ENCODE results near the gene SGPL1.

SGPL1 gene

DNA sequence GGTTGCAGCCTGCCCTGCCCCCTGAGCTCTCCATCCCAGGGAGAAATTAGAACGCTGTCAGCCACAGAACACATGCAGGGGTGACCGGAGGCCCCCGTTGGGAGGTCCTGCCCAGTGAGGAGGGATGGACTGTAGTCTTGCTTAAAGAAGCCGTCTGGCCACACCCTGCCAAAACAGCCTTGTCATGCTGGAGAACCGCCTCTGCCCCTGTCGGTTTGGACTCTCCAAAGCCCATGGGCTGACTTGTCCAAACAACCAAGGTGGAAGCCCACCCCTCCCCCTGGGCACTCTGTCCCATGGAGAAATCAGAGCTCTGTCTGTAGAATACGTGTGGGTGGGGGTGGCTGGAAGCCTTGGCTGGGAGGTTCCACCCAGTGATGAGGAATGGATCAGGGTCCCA is 17.9 kb upstream of the SGPL1 start:
- H3K27me3 ChIP-seq (replicated peaks; ENCODE audit: control insufficient read depth, insufficient read depth, low read length, poor library complexity, severe bottlenecking) = no peaks in the 10 kb centered on the region
- H3K9me3 ChIP-seq (ENCODE audit: control insufficient read depth, low read length) = no peaks in the 10 kb centered on the region
- H3K4me1 ChIP-seq (ENCODE audit: control insufficient read depth, insufficient read depth, low read length, poor library complexity, severe bottlenecking) = no peaks in the 10 kb centered on the region
- no peak overlapping the region for H3K27ac ChIP-seq (ENCODE audit: insufficient read depth, low read length, poor library complexity, severe bottlenecking)
- DNase-seq = no peak
- H3K4me3 ChIP-seq (ENCODE audit: insufficient read depth, low read depth, low read length, poor library complexity, severe bottlenecking) = no peak overlapping the region
- H3K36me3 ChIP-seq (ENCODE audit: control insufficient read depth, insufficient read depth, low read length) = no peaks in the 10 kb centered on the region

- Histone ChIP-seq H3K27ac (ENCODE audit: insufficient read depth, low read length, poor library complexity, severe bottlenecking) (no peak overlapping the region), H3K9me3 (ENCODE audit: control insufficient read depth, low read length) (no peaks in the 10 kb centered on the region), H3K4me3 (ENCODE audit: insufficient read depth, low read depth, low read length, poor library complexity, severe bottlenecking) (no peak overlapping the region), H3K36me3 (ENCODE audit: control insufficient read depth, insufficient read depth, low read length) (no peaks in the 10 kb centered on the region), H3K27me3 (replicated peaks; ENCODE audit: control insufficient read depth, insufficient read depth, low read length, poor library complexity, severe bottlenecking) (no peaks in the 10 kb centered on the region), H3K4me1 (ENCODE audit: control insufficient read depth, insufficient read depth, low read length, poor library complexity, severe bottlenecking) (no peaks in the 10 kb centered on the region)
- no peak for DNase-seq
Measured at GRCh38 chr10:70799124-70799523, 16.6 kb upstream of the SGPL1 start.

- DNase-seq = no peak
- H3K4me3 ChIP-seq (ENCODE audit: insufficient read depth, low read depth, low read length, poor library complexity, severe bottlenecking) = no peak overlapping the region
Measured at GRCh38 chr10:70801854-70802253, 13.9 kb upstream of the SGPL1 start.

GRCh38 chr10:70803775-70804420 is 11.8 kb upstream of the SGPL1 start:
- H3K27ac ChIP-seq (ENCODE audit: insufficient read depth, low read length, poor library complexity, severe bottlenecking) = no peak overlapping the region
- H3K27me3 ChIP-seq (replicated peaks; ENCODE audit: control insufficient read depth, insufficient read depth, low read length, poor library complexity, severe bottlenecking) = no peaks in the 10 kb centered on the region
- H3K4me1 ChIP-seq (ENCODE audit: control insufficient read depth, insufficient read depth, low read length, poor library complexity, severe bottlenecking) = no peaks in the 10 kb centered on the region
- no peaks in the 10 kb centered on the region for H3K36me3 ChIP-seq (ENCODE audit: control insufficient read depth, insufficient read depth, low read length)
- H3K9me3 ChIP-seq (ENCODE audit: control insufficient read depth, low read length) = no peaks in the 10 kb centered on the region
- no peak for DNase-seq
- no peak overlapping the region for H3K4me3 ChIP-seq (ENCODE audit: insufficient read depth, low read depth, low read length, poor library complexity, severe bottlenecking)

More at GRCh38 chr10:70801854-70802253, 13.9 kb upstream of the SGPL1 start:
- Histone ChIP-seq H3K27me3 (replicated peaks; ENCODE audit: control insufficient read depth, insufficient read depth, low read length, poor library complexity, severe bottlenecking) (no peaks in the 10 kb centered on the region), H3K4me1 (ENCODE audit: control insufficient read depth, insufficient read depth, low read length, poor library complexity, severe bottlenecking) (no peaks in the 10 kb centered on the region), H3K36me3 (ENCODE audit: control insufficient read depth, insufficient read depth, low read length) (no peaks in the 10 kb centered on the region), H3K9me3 (ENCODE audit: control insufficient read depth, low read length) (no peaks in the 10 kb centered on the region), H3K27ac (ENCODE audit: insufficient read depth, low read length, poor library complexity, severe bottlenecking) (no peak overlapping the region)

DNA sequence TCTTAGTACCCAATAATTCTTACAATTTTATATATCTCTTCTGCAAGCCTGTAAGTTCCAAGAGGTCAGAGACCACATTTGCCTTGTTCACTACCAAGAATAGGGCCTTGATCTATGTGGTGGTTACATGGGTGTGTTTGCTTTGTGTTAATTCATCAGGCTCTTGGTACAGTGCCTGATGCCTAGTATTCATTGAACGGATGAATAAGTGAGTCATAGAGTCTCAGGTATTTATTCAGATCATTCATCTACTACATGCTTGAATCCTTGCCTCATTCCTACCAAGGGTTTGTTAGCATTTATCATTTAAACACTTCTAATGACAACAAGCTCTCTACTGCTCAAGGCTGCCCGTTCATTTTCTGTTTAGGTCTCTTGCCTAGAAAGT is 11.3 kb upstream of the SGPL1 start:
- Histone ChIP-seq H3K27me3 (replicated peaks; ENCODE audit: control insufficient read depth, insufficient read depth, low read length, poor library complexity, severe bottlenecking) (no peaks in the 10 kb centered on the region), H3K4me3 (ENCODE audit: insufficient read depth, low read depth, low read length, poor library complexity, severe bottlenecking) (no peak overlapping the region), H3K36me3 (ENCODE audit: control insufficient read depth, insufficient read depth, low read length) (no peaks in the 10 kb centered on the region), H3K9me3 (ENCODE audit: control insufficient read depth, low read length) (no peaks in the 10 kb centered on the region), H3K27ac (ENCODE audit: insufficient read depth, low read length, poor library complexity, severe bottlenecking) (no peak overlapping the region), H3K4me1 (ENCODE audit: control insufficient read depth, insufficient read depth, low read length, poor library complexity, severe bottlenecking) (no peaks in the 10 kb centered on the region)
- no peak for DNase-seq

- no peak overlapping the region for H3K4me3 ChIP-seq (ENCODE audit: insufficient read depth, low read depth, low read length, poor library complexity, severe bottlenecking)
- no peaks in the 10 kb centered on the region for H3K36me3 ChIP-seq (ENCODE audit: control insufficient read depth, insufficient read depth, low read length)
- no peaks in the 10 kb centered on the region for H3K4me1 ChIP-seq (ENCODE audit: control insufficient read depth, insufficient read depth, low read length, poor library complexity, severe bottlenecking)
- no peaks in the 10 kb centered on the region for H3K27me3 ChIP-seq (replicated peaks; ENCODE audit: control insufficient read depth, insufficient read depth, low read length, poor library complexity, severe bottlenecking)
- no peaks in the 10 kb centered on the region for H3K9me3 ChIP-seq (ENCODE audit: control insufficient read depth, low read length)
- no peak for DNase-seq
- no peak overlapping the region for H3K27ac ChIP-seq (ENCODE audit: insufficient read depth, low read length, poor library complexity, severe bottlenecking)
Measured at GRCh38 chr10:70805619-70806215, 10.0 kb upstream of the SGPL1 start.

GRCh38 chr10:70806841-70807240 is 8.9 kb upstream of the SGPL1 start:
- DNase-seq = no peak
- H3K36me3 ChIP-seq (ENCODE audit: control insufficient read depth, insufficient read depth, low read length) = no peaks in the 10 kb centered on the region
- no peak overlapping the region for H3K4me3 ChIP-seq (ENCODE audit: insufficient read depth, low read depth, low read length, poor library complexity, severe bottlenecking)
- no peaks in the 10 kb centered on the region for H3K4me1 ChIP-seq (ENCODE audit: control insufficient read depth, insufficient read depth, low read length, poor library complexity, severe bottlenecking)
- H3K27me3 ChIP-seq (replicated peaks; ENCODE audit: control insufficient read depth, insufficient read depth, low read length, poor library complexity, severe bottlenecking) = no peaks in the 10 kb centered on the region
- no peaks in the 10 kb centered on the region for H3K9me3 ChIP-seq (ENCODE audit: control insufficient read depth, low read length)
- H3K27ac ChIP-seq (ENCODE audit: insufficient read depth, low read length, poor library complexity, severe bottlenecking) = no peak overlapping the region

- Histone ChIP-seq H3K27ac (ENCODE audit: insufficient read depth, low read length, poor library complexity, severe bottlenecking) (no peak overlapping the region), H3K4me3 (ENCODE audit: insufficient read depth, low read depth, low read length, poor library complexity, severe bottlenecking) (no peak overlapping the region), H3K36me3 (ENCODE audit: control insufficient read depth, insufficient read depth, low read length) (no peaks in the 10 kb centered on the region), H3K4me1 (ENCODE audit: control insufficient read depth, insufficient read depth, low read length, poor library complexity, severe bottlenecking) (no peaks in the 10 kb centered on the region), H3K9me3 (ENCODE audit: control insufficient read depth, low read length) (no peaks in the 10 kb centered on the region), H3K27me3 (replicated peaks; ENCODE audit: control insufficient read depth, insufficient read depth, low read length, poor library complexity, severe bottlenecking) (no peaks in the 10 kb centered on the region)
- no peak for DNase-seq
Measured at GRCh38 chr10:70807556-70807955, 8.2 kb upstream of the SGPL1 start.

DNA sequence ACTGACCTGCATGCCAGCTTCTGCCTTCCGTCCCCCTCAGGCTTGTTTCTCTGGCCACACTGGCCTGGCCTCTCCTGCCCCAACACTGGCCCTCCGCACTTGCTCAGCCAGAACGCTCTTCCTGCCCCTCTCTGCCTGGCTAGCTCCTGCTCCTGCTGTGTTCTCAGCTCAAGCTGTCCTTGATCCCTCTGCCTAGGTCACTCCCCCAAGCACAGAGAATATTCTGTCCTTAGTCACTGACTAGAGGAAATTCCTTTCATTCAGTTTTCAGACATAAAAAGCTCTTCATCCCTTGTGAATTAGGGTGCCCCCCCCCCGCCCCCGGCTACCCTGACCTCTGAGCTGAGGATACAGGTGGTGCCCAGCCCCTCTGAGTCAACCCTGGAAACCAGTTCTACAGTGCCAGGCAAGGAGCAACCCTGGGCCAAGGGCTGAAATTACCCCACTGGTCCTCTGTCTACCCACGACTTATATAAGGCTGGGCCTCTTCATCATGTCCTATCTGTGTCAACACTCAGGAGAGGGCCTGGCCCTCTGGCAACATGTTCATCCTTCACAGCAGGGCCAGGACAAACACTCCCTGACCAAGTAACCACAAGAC is 6.6 kb upstream of the SGPL1 start:
- Histone ChIP-seq H3K4me1 (ENCODE audit: control insufficient read depth, insufficient read depth, low read length, poor library complexity, severe bottlenecking) (no peaks in the 10 kb centered on the region), H3K9me3 (ENCODE audit: control insufficient read depth, low read length) (no peaks in the 10 kb centered on the region), H3K4me3 (ENCODE audit: insufficient read depth, low read depth, low read length, poor library complexity, severe bottlenecking) (no peak overlapping the region), H3K36me3 (ENCODE audit: control insufficient read depth, insufficient read depth, low read length) (no peaks in the 10 kb centered on the region), H3K27ac (ENCODE audit: insufficient read depth, low read length, poor library complexity, severe bottlenecking) (no peak overlapping the region), H3K27me3 (replicated peaks; ENCODE audit: control insufficient read depth, insufficient read depth, low read length, poor library complexity, severe bottlenecking) (no peaks in the 10 kb centered on the region)
- DNase-seq = no peak

DNA sequence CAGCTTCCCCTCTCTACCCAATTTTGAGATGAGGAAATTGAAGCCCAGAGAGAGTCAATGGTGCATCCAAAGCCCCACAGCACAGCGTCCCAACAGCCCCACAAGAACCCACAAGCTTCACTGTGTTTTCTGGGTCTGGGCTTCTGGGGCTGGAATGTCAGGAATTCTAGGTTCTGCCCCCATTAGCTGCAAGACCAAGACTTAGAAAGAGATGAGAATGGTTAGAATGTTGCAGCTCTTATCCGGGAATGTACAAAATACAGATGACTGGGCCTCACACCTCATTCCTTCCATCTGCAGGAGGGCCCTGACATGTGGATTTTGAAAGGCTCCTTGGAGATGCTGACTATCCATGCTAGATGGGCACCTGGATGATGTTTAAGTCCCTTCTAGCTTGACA is 6.0 kb upstream of the SGPL1 start:
- no peaks in the 10 kb centered on the region for H3K4me1 ChIP-seq (ENCODE audit: control insufficient read depth, insufficient read depth, low read length, poor library complexity, severe bottlenecking)
- no peaks in the 10 kb centered on the region for H3K9me3 ChIP-seq (ENCODE audit: control insufficient read depth, low read length)
- no peak overlapping the region for H3K4me3 ChIP-seq (ENCODE audit: insufficient read depth, low read depth, low read length, poor library complexity, severe bottlenecking)
- no peak for DNase-seq
- H3K27ac ChIP-seq (ENCODE audit: insufficient read depth, low read length, poor library complexity, severe bottlenecking) = no peak overlapping the region
- no peaks in the 10 kb centered on the region for H3K27me3 ChIP-seq (replicated peaks; ENCODE audit: control insufficient read depth, insufficient read depth, low read length, poor library complexity, severe bottlenecking)
- H3K36me3 ChIP-seq (ENCODE audit: control insufficient read depth, insufficient read depth, low read length) = no peaks in the 10 kb centered on the region

Measured in effector memory CD4-positive, alpha-beta T cell (primary cell).